Neural cell (in vitro differentiated cells): ENCODE results near the gene CYB5RL.

Source experiments
- EP300 ChIP-seq: fragments of 450-650 bp; conservative IDR thresholded peaks from 2 replicates; pipeline ENCODE4 v1.6.1; 2014; ENCODE audit warnings: antibody characterized with exemption, mild to moderate bottlenecking, moderate library complexity; ENCODE audit not compliant: poor library complexity, severe bottlenecking
- EZH2 ChIP-seq: fragments of 200-600, 300-800 bp; shearing (Covaris generic), sonication (generic); IDR thresholded peaks from 2 replicates; pipeline ENCODE4 v1.6.1; 2014; ENCODE audit warnings: antibody characterized with exemption, low read length, borderline replicate concordance, mild to moderate bottlenecking; ENCODE audit not compliant: insufficient read depth, poor library complexity, severe bottlenecking
- MXI1 ChIP-seq: fragments of 450-650 bp; conservative IDR thresholded peaks from 2 replicates; pipeline ENCODE4 v1.6.1; 2014; ENCODE audit warnings: antibody characterized with exemption, mild to moderate bottlenecking; ENCODE audit not compliant: poor library complexity, severe bottlenecking
- POLR2AphosphoS5 ChIP-seq: IDR thresholded peaks from 2 replicates; pipeline ENCODE4 v1.6.1; 2012
- RAD21 ChIP-seq: fragments of 450-650 bp; conservative IDR thresholded peaks from 2 replicates; pipeline ENCODE4 v1.6.1; 2014; ENCODE audit warnings: antibody characterized with exemption, mild to moderate bottlenecking, moderate library complexity
- SMC3 ChIP-seq: fragments of 450-650 bp; conservative IDR thresholded peaks from 2 replicates; pipeline ENCODE4 v1.6.1; 2014; ENCODE audit warnings: antibody characterized with exemption, mild to moderate bottlenecking, moderate library complexity; ENCODE audit not compliant: poor library complexity
- TAF1 ChIP-seq: IDR thresholded peaks from 2 replicates; pipeline ENCODE4 v1.6.1; 2012; ENCODE audit warnings: low read depth
- TF ChIP-seq, protein P1 (sequence below): fragments of 450-650 bp; IDR thresholded peaks from 2 replicates; pipeline ENCODE4 v1.5.1; 2014; ENCODE audit warnings: antibody characterized with exemption, mild to moderate bottlenecking, moderate library complexity; ENCODE audit not compliant: poor library complexity, severe bottlenecking
- TF ChIP-seq, protein P2 (sequence below): IDR thresholded peaks from 2 replicates; pipeline ENCODE4 v1.6.1; 2012; ENCODE audit warnings: borderline replicate concordance

DNA sequence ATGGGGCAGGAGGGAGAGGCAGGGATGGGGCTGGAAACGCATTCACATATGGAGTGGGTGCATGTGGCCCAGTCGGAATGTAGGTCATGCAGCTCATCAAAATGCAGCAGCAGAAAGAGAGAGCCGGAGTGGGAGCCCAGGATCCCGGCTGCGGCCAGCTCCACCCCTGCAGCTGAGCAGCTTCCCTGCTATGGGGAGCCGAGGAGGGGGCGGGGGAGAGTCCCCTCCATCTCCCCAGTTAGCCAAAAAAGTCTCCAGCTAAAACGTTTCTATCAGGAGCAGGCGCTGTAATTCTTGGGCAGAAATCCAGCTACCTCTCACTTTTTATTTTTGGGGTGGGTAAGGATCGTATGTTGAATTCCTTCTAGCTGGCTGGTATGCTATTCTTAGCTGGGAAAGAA is 39.8 kb upstream of the CYB5RL start:
- TF ChIP-seq TAF1 (no peak), EZH2 (no peak), SMC3 (no peak), RAD21 (no peak), MXI1 (no peak), POLR2AphosphoS5 (no peak), EP300 (no peak)
- TF ChIP-seq, protein P1, sequence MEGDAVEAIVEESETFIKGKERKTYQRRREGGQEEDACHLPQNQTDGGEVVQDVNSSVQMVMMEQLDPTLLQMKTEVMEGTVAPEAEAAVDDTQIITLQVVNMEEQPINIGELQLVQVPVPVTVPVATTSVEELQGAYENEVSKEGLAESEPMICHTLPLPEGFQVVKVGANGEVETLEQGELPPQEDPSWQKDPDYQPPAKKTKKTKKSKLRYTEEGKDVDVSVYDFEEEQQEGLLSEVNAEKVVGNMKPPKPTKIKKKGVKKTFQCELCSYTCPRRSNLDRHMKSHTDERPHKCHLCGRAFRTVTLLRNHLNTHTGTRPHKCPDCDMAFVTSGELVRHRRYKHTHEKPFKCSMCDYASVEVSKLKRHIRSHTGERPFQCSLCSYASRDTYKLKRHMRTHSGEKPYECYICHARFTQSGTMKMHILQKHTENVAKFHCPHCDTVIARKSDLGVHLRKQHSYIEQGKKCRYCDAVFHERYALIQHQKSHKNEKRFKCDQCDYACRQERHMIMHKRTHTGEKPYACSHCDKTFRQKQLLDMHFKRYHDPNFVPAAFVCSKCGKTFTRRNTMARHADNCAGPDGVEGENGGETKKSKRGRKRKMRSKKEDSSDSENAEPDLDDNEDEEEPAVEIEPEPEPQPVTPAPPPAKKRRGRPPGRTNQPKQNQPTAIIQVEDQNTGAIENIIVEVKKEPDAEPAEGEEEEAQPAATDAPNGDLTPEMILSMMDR: no peak
- TF ChIP-seq, protein P2, sequence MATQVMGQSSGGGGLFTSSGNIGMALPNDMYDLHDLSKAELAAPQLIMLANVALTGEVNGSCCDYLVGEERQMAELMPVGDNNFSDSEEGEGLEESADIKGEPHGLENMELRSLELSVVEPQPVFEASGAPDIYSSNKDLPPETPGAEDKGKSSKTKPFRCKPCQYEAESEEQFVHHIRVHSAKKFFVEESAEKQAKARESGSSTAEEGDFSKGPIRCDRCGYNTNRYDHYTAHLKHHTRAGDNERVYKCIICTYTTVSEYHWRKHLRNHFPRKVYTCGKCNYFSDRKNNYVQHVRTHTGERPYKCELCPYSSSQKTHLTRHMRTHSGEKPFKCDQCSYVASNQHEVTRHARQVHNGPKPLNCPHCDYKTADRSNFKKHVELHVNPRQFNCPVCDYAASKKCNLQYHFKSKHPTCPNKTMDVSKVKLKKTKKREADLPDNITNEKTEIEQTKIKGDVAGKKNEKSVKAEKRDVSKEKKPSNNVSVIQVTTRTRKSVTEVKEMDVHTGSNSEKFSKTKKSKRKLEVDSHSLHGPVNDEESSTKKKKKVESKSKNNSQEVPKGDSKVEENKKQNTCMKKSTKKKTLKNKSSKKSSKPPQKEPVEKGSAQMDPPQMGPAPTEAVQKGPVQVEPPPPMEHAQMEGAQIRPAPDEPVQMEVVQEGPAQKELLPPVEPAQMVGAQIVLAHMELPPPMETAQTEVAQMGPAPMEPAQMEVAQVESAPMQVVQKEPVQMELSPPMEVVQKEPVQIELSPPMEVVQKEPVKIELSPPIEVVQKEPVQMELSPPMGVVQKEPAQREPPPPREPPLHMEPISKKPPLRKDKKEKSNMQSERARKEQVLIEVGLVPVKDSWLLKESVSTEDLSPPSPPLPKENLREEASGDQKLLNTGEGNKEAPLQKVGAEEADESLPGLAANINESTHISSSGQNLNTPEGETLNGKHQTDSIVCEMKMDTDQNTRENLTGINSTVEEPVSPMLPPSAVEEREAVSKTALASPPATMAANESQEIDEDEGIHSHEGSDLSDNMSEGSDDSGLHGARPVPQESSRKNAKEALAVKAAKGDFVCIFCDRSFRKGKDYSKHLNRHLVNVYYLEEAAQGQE: no peak
